Renal cortical epithelial cell (primary cell): ENCODE measurements around the gene ZBTB12. TPM values are rescaled to one million over a fixed set of nuclear protein-coding genes. Genes with fewer than 3 reads are reported as not detected.
"Not testable (repeated sequence)": the region's sequence is repeated elsewhere in the genome, so short reads cannot be mapped to it uniquely, and the experiment has no call there.

ENCODE experiments used
- DNase-seq: peaks from one replicate; pipeline ENCODE4 v3.0.0-alpha.2; 2011; ENCODE audit warnings: low read depth
- total RNA-seq: library from RNA; depleted of rRNA; stranded (reverse); fragments of >200 nt; gene quantifications from 2 replicates; pipeline ENCODE4 v1.2.3, GENCODE V29; 2014

ZBTB12 gene
- total RNA-seq, 1 donor from 2014 or later, result 5.9 TPM

DNA sequence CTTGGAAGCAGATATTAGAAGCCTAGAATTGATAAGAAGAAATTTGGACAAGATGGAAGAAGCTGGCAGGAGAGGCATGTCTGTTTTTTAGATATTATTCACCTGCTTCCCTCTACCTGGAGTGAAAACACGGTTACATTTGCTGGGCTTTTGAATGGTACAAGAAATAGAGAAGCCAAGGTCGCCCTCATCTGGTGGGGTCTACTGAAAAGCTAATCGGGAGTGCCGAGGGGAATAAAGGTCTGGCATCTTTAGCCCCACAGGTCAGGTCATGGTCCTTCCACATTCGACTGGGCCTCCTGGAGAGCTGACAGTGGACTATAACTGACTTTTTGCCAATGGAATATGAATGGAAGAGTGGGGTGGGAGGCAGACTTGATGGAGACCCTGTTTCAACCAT lies 21.1 kb upstream of the ZBTB12 start:
- no peak for DNase-seq

GRCh38 chr6:31920811-31921210 lies 18.9 kb upstream of the ZBTB12 start:
- DNase-seq, result peak; percentile 58

DNA sequence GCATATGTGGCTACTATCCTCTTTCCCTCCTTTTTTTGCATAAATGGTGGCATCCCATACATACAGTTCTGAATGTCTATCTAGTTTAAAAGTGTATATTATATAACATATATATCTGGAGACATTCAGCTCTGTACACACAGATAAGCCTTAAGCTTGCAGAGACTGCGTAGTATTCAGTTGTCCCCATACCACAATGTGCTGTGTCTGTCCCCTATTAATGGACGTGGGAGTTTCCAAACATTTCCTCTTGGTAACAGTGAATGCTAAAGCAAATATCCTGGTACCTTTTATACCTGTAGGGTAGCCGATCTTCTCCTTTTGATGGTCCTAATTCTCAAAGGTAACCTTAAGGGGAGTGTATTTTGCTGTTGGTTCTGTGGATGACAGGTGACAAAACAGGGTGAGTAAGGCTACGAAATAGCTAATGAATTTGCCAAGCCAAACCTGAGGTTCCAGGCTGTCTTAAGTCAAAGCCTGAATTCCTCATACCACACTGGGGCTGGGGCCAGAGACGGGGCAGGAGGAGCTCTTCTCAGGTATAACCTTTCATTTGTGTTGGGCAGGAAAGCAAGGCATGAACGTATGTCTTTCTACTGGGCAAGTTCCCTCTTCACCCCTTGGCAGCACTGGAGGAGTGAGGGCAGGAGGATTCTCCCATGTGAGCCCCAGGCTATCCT lies 17.9 kb upstream of the ZBTB12 start:
- DNase-seq, result no peak

- DNase-seq, result peak; percentile 43
Observed at GRCh38 chr6:31918069-31918720, 16.3 kb upstream of the ZBTB12 start.

- no peak for DNase-seq
Observed at GRCh38 chr6:31915756-31916155, 13.9 kb upstream of the ZBTB12 start.

DNA sequence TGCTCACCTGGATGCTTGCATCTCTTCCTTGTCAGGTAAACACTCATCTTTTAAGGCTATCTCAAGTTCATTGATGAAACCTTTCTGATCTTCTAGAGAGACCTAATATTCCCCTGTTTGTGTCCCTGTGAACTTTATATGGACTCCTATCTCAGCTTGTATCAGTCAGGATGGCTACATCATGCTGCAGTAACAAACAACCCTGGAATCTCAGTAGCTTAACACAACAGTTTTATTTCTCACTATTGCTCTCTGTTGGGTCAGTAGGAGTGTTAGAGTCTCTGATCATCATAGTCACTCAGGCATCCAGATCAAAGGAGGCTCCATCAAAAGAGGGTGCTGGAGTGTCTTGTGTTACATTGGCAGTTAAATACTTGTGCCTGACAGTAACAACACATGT lies 13.5 kb upstream of the ZBTB12 start:
- no peak for DNase-seq

- no peak for DNase-seq
Observed at GRCh38 chr6:31911826-31912585, 10.1 kb upstream of the ZBTB12 start.

- DNase-seq, result not testable (repeated sequence)
Observed at GRCh38 chr6:31909298-31909697, 7.4 kb upstream of the ZBTB12 start.

DNA sequence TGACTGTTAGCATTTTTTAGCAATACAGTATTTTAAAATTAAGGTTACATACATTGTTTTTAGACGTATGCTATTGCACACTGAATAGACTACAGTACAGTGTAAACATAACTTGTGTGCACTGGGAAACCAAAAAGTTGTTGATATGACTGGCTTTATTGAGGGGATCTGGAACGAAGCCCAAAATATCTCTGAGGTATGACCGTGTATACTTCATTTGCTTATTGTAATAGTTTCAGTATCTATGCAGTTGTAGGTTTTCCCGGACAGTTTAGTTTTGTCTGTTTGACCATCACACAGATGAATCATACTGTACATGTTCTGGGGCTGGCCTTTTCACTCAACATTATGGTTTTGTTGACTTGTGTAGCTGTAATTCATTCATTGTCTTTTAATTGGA lies 6.9 kb upstream of the ZBTB12 start:
- no peak for DNase-seq

GRCh38 chr6:31908255-31908654 lies 6.4 kb upstream of the ZBTB12 start:
- DNase-seq, result not testable (repeated sequence)

DNA sequence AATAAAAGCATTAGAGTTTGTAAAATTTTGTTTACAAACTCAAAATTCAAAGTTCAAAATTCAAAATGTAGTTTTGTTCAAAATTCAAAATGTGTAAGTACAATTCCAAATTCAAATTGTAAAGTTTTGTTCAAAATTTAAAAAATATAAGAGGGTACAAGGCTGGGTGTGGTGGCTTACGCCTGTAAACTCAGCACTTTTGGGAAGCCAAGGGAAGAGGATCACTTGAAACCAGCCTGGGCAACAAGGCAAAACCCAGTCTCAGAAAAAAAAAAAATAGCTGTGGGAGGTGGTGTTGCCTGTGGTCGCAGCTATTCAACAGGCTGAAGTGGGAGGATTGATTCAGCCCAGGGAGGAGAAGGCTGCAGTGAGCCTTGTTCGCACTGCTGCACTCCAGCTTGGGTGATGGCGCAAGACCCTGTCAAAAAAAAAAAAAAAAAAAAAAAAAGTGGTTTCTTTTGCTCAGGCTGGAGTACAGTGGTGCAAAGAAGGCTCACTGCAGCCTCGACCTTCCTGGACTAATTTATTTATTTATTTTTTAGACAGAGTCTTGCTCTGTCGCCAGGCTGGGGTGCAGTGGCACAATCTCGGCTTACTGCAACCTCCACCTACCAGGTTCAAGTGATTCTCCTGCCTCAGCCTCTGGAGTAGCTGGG lies 5.4 kb upstream of the ZBTB12 start:
- peak; percentile 92 for DNase-seq

- DNase-seq, result not testable (repeated sequence)
Observed at GRCh38 chr6:31906727-31907126, 4.8 kb upstream of the ZBTB12 start.

DNA sequence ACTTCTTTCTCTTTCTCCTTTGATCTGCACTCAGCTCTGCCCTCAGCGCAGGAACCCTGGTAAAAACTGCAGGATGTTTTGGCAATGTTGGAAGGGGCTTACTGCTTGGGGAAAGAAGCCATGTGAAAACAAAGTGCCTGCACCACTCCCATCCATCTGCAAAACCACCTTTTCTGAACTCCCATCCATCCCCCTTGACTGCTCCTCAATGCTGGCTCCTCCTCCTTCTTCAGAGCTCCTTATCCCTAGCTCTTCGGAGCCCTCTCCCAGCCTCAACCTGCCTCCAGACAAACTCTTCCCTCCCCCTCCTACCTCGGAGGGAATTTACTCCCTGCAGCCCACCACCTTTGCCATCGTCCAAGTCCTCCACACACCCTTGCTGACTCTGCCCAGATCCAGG lies 4.2 kb upstream of the ZBTB12 start:
- no peak for DNase-seq

GRCh38 chr6:31905041-31905440 lies 3.2 kb upstream of the ZBTB12 start:
- DNase-seq, result no peak

- no peak for DNase-seq
Observed at GRCh38 chr6:31903957-31904356, 2.1 kb upstream of the ZBTB12 start.

DNA sequence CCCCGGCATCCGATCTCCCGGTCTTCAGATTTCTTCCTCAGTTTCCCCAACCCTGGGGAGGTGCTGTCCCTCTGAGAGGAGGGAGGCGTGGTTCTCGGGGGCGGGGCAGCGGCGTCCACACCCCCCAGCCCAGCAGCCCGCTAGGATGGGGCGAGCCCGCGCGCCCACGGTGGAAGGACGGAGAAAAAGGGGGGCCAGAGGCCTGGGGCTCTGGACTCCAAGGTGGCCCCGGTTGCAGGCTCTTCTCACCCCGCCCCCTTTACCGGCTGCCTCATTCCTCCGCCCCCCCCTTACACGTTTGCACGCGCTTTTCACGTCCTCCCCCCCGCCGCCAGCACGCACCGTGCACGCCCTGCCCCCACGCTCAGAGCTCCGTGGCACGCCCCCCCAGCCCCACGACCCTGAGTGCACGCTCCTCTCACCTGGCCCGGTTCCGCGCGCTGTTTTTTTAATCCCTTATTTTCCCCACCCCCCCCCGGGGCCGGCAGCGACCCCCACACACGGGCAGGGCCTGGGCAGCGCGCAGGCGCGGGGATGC lies 402 bp downstream of the ZBTB12 start:
- DNase-seq, result no peak

- DNase-seq, result no peak
Observed at GRCh38 chr6:31900917-31901414, 920 bp downstream of the ZBTB12 start.

DNA sequence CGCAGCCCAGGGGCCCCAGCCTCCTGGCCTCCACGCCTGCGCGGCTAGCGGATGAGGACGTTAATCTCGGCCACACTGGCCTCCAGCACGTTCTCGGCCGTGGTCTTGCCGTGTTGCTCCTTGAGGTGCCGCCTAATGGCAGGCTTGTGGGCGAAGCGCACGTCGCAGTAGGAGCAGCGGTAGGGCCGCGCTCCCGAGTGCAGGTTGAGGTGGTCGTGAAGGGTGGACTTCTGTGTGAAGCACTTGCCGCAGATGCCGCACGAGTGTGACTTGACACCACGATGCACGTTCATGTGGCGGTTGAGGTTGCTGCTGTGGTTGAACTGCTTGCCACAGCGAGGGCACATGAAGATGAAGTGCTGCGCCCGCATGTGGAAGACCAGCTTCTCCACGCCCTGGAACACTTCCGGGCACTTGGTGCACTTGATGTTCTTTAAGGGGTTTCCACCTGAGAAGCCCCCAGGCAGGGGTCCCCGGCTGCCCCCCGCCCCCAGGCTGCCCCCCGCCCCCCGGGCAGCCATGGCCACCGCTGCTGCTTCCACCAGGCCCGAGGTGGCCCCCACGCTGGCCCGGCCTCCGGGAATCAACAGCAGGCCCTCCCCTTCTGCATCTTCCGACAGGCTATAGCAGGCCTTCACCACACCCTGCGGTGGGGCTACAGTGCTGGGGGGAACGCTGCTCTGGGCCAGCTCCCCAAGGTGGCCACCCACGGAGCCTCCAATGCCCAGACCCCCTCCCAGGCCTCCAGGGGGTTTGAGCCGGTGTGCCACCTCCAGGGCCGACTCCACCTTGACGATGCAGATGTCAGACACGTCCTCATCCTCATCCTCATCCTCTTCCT lies 1.8 kb downstream of the ZBTB12 start:
- DNase-seq, result no peak

DNA sequence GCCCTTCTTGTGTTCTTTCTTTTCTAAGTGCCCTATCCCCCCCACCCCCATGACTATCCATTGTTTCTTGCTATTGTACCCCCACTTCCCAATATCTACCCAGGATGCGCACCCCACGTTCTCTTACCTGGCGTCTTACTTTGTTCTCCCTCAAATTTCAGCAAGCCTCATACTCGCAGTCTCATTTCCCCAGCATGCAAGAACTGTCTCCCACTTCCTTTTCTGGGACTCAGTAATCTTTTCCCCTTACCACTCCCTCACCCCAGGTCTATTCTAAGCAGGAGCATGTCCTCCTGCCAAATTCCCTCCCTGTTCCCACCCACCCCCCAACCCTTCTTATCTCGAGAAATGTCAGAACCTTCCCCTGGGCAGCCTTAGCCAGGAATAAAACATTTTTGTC lies 2.7 kb downstream of the ZBTB12 start:
- no peak for DNase-seq

GRCh38 chr6:31898383-31899011 lies 3.4 kb downstream of the ZBTB12 start:
- DNase-seq, result peak; percentile 71
